ENCODE data around the gene PKP3. TPM values are rescaled to one million over a fixed set of nuclear protein-coding genes. Genes with fewer than 3 reads are reported as not detected.

PKP3 gene
- total RNA-seq, 4 donors from 2014 or later: 4.6 to 16.2 (median 13.5) TPM

DNA sequence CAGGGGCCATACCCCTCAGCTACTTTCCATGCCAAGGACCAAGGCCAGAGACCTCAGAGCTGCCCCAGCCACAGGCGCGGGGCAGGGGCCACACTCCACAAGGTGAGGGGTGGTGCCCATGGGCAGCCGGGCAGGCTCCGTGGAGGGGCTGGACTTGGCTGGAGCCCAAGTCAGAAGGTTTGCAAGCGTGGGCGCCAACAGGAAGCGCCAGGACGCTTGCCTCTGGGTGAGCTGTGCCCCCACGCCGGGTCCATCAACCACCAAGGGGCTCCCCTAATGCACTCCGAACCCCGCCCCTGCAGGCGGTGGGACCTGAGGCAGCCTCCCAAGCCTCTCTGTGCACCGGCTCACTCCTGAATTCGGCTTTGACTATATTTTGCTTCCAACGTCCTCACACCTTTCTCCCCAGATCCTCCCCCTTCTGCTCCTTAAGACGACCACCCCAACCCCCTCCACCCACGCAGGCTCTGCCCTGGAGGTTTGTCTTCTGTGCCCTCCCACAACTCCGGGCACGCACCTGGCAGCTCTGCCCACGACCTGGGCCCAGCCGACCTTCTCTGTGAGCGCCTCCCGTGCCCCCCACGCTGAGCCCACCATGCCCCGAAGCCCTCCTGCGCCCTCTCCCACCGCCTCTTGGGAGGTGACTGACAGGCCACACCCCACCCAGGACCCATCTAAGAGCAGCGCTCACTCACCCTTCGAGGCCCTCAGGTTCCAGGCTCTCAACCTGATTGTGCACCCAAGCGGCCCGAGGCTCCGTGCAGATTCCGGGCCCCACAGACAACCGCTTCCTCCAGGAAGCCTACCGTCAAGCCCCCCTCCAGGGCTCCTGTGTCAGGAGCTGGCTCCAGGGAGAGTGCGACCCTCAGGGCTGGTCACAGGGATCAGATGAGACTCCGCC is 2.6 kb upstream of the PKP3 start:
- Histone ChIP-seq H3K4me1 (peaks cover 0 to 23% (median 4%) of the 10 kb centered on the region in 4 donors), H3K4me3 (no peak overlapping the region), H3K27me3 (peaks cover 0 to 22% of the 10 kb centered on the region in 2 donors), H3K9me3 (peaks cover 0 to 8% (median 0%) of the 10 kb centered on the region in 4 donors), H3K36me3 (no peaks in the 10 kb centered on the region), H3K27ac (no peak overlapping the region)
- DNase-seq (ENCODE audit: low spot score in 2 of 2): no peak
- 72 to 77% methylated on average over 27 to 34 of the region's 38 CpGs for WGBS, 2 donors
- TF ChIP-seq POLR2A (IDR thresholded peaks at IDR 0.05): no peak
- TF ChIP-seq, protein P1, sequence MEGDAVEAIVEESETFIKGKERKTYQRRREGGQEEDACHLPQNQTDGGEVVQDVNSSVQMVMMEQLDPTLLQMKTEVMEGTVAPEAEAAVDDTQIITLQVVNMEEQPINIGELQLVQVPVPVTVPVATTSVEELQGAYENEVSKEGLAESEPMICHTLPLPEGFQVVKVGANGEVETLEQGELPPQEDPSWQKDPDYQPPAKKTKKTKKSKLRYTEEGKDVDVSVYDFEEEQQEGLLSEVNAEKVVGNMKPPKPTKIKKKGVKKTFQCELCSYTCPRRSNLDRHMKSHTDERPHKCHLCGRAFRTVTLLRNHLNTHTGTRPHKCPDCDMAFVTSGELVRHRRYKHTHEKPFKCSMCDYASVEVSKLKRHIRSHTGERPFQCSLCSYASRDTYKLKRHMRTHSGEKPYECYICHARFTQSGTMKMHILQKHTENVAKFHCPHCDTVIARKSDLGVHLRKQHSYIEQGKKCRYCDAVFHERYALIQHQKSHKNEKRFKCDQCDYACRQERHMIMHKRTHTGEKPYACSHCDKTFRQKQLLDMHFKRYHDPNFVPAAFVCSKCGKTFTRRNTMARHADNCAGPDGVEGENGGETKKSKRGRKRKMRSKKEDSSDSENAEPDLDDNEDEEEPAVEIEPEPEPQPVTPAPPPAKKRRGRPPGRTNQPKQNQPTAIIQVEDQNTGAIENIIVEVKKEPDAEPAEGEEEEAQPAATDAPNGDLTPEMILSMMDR (IDR thresholded peaks at IDR 0.05): no peak
- TF ChIP-seq EP300 (IDR thresholded peaks at IDR 0.05): no peak

DNA sequence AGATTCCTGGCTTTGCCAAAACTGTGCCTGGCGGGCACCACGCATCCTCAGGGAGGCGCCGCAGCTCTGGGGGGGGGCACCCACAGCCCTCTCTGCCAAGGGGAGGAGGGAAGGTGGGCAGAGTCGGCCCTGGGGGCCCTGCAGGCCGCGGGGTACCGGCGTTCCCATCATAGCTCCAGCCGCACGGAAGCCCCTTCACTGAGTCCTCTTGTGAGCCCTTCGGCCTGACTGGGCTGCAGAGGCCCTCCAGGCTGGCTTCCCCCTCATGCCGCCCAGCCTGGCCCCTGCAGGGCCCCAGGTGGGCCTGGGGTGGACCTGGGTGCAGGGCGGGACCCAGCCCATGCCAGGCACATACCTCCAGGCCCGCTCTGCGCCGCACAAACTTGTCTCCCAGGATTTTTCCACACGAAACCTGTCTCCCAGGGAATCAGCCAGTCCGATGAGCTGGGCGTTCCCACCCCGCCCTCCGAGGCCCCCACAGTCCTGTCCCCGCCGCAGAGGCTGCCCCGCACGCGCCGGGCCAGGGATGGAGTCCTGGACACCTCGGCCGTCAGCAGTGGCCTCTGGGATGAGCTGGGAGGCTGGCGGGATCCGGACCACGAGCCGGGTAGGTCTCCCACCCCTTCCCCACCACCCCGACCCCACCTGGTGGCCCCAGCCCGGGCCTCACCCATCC is 1.8 kb upstream of the PKP3 start:
- H3K4me3 ChIP-seq: no peak overlapping the region
- TF ChIP-seq, protein P1 (IDR thresholded peaks at IDR 0.05): no peak
- TF ChIP-seq POLR2A (IDR thresholded peaks at IDR 0.05) (no peak), EP300 (IDR thresholded peaks at IDR 0.05) (no peak)
- H3K36me3 ChIP-seq: no peaks in the 10 kb centered on the region
- peaks cover 0 to 22% of the 10 kb centered on the region in 2 donors for H3K27me3 ChIP-seq
- no peak overlapping the region for H3K27ac ChIP-seq
- WGBS, 2 donors: 77 to 90% methylated on average over 22 to 23 of the region's 36 CpGs
- H3K9me3 ChIP-seq: no peaks in the 10 kb centered on the region
- no peak for DNase-seq (ENCODE audit: low spot score in 2 of 2)
- H3K4me1 ChIP-seq: peaks cover 0 to 31% (median 8%) of the 10 kb centered on the region in 4 donors

DNA sequence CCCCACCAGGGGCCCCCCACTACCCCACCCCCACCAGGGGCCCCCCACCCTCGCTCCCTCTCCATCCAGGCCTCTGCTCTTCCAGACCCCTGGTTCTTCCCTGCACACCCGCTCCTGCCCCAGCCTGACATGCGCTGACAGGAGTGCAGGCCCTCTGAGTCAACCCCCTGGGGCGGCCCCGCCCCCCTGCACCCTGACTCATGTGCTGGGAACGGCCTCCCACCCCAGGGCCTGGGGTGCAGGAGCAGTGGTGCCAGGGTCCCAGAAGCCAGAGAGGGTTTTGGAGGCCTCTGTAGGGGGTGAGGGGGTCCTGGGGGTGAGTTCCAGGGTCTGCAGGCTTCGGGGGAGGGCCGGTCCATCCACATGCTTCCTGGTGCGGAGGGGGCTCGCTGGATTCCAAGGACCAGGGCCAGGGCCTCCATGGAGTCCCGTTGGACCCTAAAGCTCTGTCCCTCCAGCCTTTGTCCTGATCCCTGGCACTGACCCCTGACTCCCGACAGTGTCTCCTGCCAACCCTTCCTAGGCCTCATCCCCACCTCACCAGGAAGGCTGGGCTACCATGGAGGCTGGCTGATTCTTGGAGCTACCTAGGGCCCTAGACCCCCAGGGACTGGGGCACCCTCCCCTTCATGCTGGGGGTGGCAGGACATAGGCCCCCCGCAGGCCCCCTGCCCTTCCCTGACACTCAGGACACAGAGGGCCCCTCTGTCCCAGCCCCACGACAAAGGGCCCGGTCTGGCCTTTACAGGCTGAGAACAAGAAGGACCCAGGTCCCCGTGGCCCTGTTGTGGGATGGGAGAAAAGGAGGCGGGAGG is 583 bp upstream of the PKP3 start:
- no peaks in the 10 kb centered on the region for H3K9me3 ChIP-seq
- WGBS, 2 donors: 54 to 70% methylated on average over 10 to 16 of the region's 17 CpGs

DNA sequence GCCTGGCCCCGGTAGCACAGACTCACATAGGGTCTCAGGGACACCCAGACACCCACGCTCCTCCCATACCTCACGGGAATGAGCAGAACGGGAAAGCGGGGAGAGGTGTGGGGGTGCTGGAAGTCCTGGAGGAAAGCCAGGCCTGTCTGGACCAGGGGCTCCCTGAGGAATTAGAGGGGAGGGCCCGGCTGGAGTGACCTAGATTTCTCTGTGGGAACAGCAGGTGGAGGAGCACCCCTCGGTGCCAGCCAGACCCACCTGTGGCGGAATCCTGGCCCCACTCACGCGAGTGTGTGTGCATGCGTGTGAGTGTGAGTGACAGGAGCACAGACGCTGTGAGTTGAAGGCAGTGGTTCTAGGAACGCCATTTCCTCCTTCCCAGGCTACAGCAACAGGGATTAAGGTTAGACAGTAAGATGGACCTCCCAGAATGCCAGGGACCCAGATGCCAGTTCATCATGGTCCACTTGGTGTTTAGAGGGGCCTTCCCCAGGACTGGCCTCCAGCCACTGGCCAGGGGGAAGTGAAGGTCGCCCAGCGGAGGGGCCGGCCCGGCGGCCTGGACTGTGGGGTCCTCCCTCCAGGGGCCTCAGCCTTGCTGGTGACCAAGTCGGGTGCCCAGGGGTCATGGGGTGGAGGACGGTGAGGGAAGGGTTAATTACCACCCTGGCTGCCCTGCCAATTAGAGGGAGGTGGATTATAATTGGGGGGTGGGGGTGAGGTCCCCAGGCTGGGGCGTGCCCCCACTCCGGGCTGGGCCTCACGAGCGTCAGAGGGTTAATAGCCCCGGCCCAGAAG is 1.0 kb downstream of the PKP3 start:
- DNase-seq (ENCODE audit: low spot score in 2 of 2): no peak
- no peak for TF ChIP-seq EP300 (IDR thresholded peaks at IDR 0.05)
- TF ChIP-seq, protein P1 (IDR thresholded peaks at IDR 0.05): no peak
- TF ChIP-seq POLR2A (IDR thresholded peaks at IDR 0.05): no peak
- H3K27me3 ChIP-seq: peaks cover 0 to 32% of the 10 kb centered on the region in 2 donors
- H3K36me3 ChIP-seq: no peaks in the 10 kb centered on the region
- peaks cover 0 to 35% (median 8%) of the 10 kb centered on the region in 4 donors for H3K4me1 ChIP-seq
- peak overlapping the region in 2 of 4 donors; percentile 21 to 81 for H3K27ac ChIP-seq
- no peaks in the 10 kb centered on the region for H3K9me3 ChIP-seq
- 64 to 73% methylated on average over 24 to 25 of the region's 25 CpGs for WGBS, 2 donors
- peak overlapping the region in 1 of 4 donors; percentile 30 for H3K4me3 ChIP-seq

More for the DNA sequence above, 583 bp upstream of the PKP3 start:
- no peak for TF ChIP-seq EP300 (IDR thresholded peaks at IDR 0.05)
- TF ChIP-seq, protein P1 (IDR thresholded peaks at IDR 0.05): no peak
- TF ChIP-seq POLR2A (IDR thresholded peaks at IDR 0.05): no peak
- Histone ChIP-seq H3K27me3 (peaks cover 0 to 25% of the 10 kb centered on the region in 2 donors), H3K4me3 (peak overlapping the region in 1 of 4 donors; percentile 30), H3K27ac (peak overlapping the region in 2 of 4 donors; percentile 21 to 81), H3K36me3 (no peaks in the 10 kb centered on the region), H3K4me1 (peaks cover 0 to 35% (median 8%) of the 10 kb centered on the region in 4 donors)
- no peak for DNase-seq (ENCODE audit: low spot score in 2 of 2)
